ENCODE measurements around the gene UBC. TPM values are rescaled to one million over a fixed set of nuclear protein-coding genes. Genes with fewer than 3 reads are reported as not detected.

The UBC gene
- total and polyA plus RNA-seq, 2 of the 4 experiments (the other 2 are of a cell fraction): 2,042 to 4,320 TPM

GRCh38 chr12:124901003-124901402, 13.4 kb downstream of the UBC start:
- Histone ChIP-seq H3K79me1 (ENCODE audit: low read depth in 1 of 2, low read length in 2 of 2) (0 out of 4 replicates have a peak, but pooled peaks cover 0 to 3% of the 10 kb centered on the region in 2 experiments), H3K4ac (ENCODE audit: low read depth, low read length) (peak overlapping the region; percentile 12; the same call in 1 of the 2 replicates), H3K4me3 (ENCODE audit: insufficient read depth, low read depth, low read length) (no peak overlapping the region), H3K23ac (ENCODE audit: low read depth, low read length) (no peak overlapping the region), H2AK9ac (replicated peaks; ENCODE audit: low read depth, low read length, poor library complexity) (no peak overlapping the region), H3K36me3 (ENCODE audit: control insufficient read depth, insufficient read depth, low read length) (no peaks in the 10 kb centered on the region), H4K8ac (ENCODE audit: low read depth in 2 of 2, low read length in 2 of 2) (no peak overlapping the region), H3K27me3 (ENCODE audit: control insufficient read depth, insufficient read depth, low read length) (no peaks in the 10 kb centered on the region), H2AK5ac (ENCODE audit: low read depth, low read length) (no peak overlapping the region), H3K27ac (ENCODE audit: insufficient read depth, low read length) (no peak overlapping the region), H3K14ac (replicated peaks; ENCODE audit: low read depth, low read length) (no peak overlapping the region), H3K56ac (ENCODE audit: extremely low read depth, insufficient read depth, low read length) (no peak overlapping the region), H4K20me1 (ENCODE audit: insufficient read depth, low read length) (no peaks in the 10 kb centered on the region), H2AFZ (replicated peaks; ENCODE audit: low read length, poor library complexity) (no peak overlapping the region), H4K91ac (ENCODE audit: insufficient read depth, low read depth, low read length) (no peak overlapping the region), H4K5ac (ENCODE audit: low read depth, low read length) (no peak overlapping the region), H2BK120ac (ENCODE audit: low read depth, low read length) (peak overlapping the region; percentile 19; the same call in 1 of the 2 replicates), H3K9me3 (ENCODE audit: control insufficient read depth, insufficient read depth, low read length) (no peaks in the 10 kb centered on the region), H3K9ac (ENCODE audit: low read depth, low read length) (no peak overlapping the region), H2BK20ac (ENCODE audit: low read depth, low read length) (no peak overlapping the region), H2BK5ac (ENCODE audit: low read depth, low read length, poor library complexity, severe bottlenecking) (no peak overlapping the region), H3K18ac (ENCODE audit: low read depth, low read length) (no peak overlapping the region), H2BK15ac (ENCODE audit: low read depth, low read length) (no peak overlapping the region), H3K4me1 (ENCODE audit: control insufficient read depth, insufficient read depth, low read length) (peaks cover 14% of the 10 kb centered on the region), H3K9me1 (ENCODE audit: insufficient read depth, low read length) (peaks cover 9% of the 10 kb centered on the region; the same call in 1 of the 2 replicates), H3K4me2 (ENCODE audit: low read depth, low read length) (no peak overlapping the region)
- intact Hi-C loops (cut with micrococcal nuclease) (loop anchor here (10.0 kb wide), 2 partner anchors 76 to 516 kb away; no protein-coding TSS in a partner anchor), in situ Hi-C loops (cut with MboI; ENCODE audit: low sequenced_read_pairs) (loop anchor here (5.0 kb wide), 1 partner anchor 859 kb away; no protein-coding TSS in a partner anchor), dilution Hi-C loops (cut with HindIII; ENCODE audit: low sequenced_read_pairs, unreplicated experiment) (no loop called here)
- CTCF ChIA-PET: interaction anchor here (0.6 kb wide), 2 partner anchors 16 to 53 kb away, joined by 3 read pairs; no protein-coding TSS in a partner anchor
- POLR2A ChIA-PET (ENCODE audit: unreplicated experiment): no interaction called here
- ATAC-seq (ENCODE audit: low read depth): no peak
- WGBS, 2 experiments (ENCODE audit: extremely low coverage in 2 of 2, insufficient read length in 1 of 2): no CpG with 5 or more reads among the region's 3 CpGs
- DNase-seq: no peak
- BruUV-seq (replicated peaks): no TSS peak
- TF ChIP-seq SMC3 (IDR thresholded peaks at IDR 0.05; ENCODE audit: low read depth, low read length) (no peak), POLR2A (IDR thresholded peaks at IDR 0.05; ENCODE audit: low read depth, low read length) (no peak), MAZ (IDR thresholded peaks at IDR 0.05; ENCODE audit: borderline replicate concordance, low read depth, low read length) (no peak), CTCF (conservative IDR thresholded peaks at IDR 0.05; ENCODE audit: low read depth, low read length) (no peak), RCOR1 (IDR thresholded peaks at IDR 0.05; ENCODE audit: insufficient replicate concordance, low read length) (no peak), CEBPB (IDR thresholded peaks at IDR 0.05; ENCODE audit: low read depth, low read length) (no peak), RFX5 (IDR thresholded peaks at IDR 0.05; ENCODE audit: low read depth, low read length) (no peak), RAD21 (IDR thresholded peaks at IDR 0.05; ENCODE audit: low read length) (no peak), MAFK (IDR thresholded peaks at IDR 0.05; ENCODE audit: low read depth, low read length) (no peak), FOS (IDR thresholded peaks at IDR 0.05; ENCODE audit: low read depth, low read length) (no peak), USF2 (IDR thresholded peaks at IDR 0.05; ENCODE audit: low read depth, low read length) (no peak), BHLHE40 (IDR thresholded peaks at IDR 0.05; ENCODE audit: low read depth, low read length) (no peak)
